GM18526 (cell line): Measurements from ENCODE around the gene CLPSL2.

ENCODE experiments used
- POLR2A ChIP-seq: IDR thresholded peaks from 3 replicates; pipeline ENCODE4 v1.6.1; 2011; ENCODE audit not compliant: insufficient read length; ENCODE audit errors: extremely low read depth

The CLPSL2 gene

GRCh38 chr6:35776364-35777215, at the start of gene CLPSL2:
CLPSL2 (plus strand) TSS chr6:35776598; CDS start chr6:35776619, 21 bp downstream.
- TF ChIP-seq POLR2A: no peak

- no peak for TF ChIP-seq POLR2A
Observed at GRCh38 chr6:35727231-35727934, 49.0 kb upstream of the CLPSL2 start.

- TF ChIP-seq POLR2A: peak; percentile 39
Observed at GRCh38 chr6:35727935-35728682, 48.3 kb upstream of the CLPSL2 start.

- no peak for TF ChIP-seq POLR2A
Observed at GRCh38 chr6:35728683-35729678, 47.4 kb upstream of the CLPSL2 start.

GRCh38 chr6:35729722-35730121, 46.7 kb upstream of the CLPSL2 start:
- TF ChIP-seq POLR2A: no peak

- no peak for TF ChIP-seq POLR2A
Observed at GRCh38 chr6:35730745-35731413, 45.5 kb upstream of the CLPSL2 start.

- peak; percentile 81 for TF ChIP-seq POLR2A
Observed at GRCh38 chr6:35731414-35731735, 45.0 kb upstream of the CLPSL2 start.

- TF ChIP-seq POLR2A: peak; percentile 61
Observed at GRCh38 chr6:35731736-35732532, 44.5 kb upstream of the CLPSL2 start.

GRCh38 chr6:35733633-35734032, 42.8 kb upstream of the CLPSL2 start:
- TF ChIP-seq POLR2A: no peak

- TF ChIP-seq POLR2A: no peak
Observed at GRCh38 chr6:35735452-35735851, 40.9 kb upstream of the CLPSL2 start.

- no peak for TF ChIP-seq POLR2A
Observed at GRCh38 chr6:35736253-35736894, 40.0 kb upstream of the CLPSL2 start.

GRCh38 chr6:35736982-35737412, 39.4 kb upstream of the CLPSL2 start, which contains the start of gene ARMC12:
ARMC12 (plus strand) TSS chr6:35737032; CDS start chr6:35737109, 77 bp downstream.
- no peak for TF ChIP-seq POLR2A
